ENCODE results near the gene MAP1LC3B2. TPM values are rescaled to one million over a fixed set of nuclear protein-coding genes. Genes with fewer than 3 reads are reported as not detected.

MAP1LC3B2 gene
- total RNA-seq, 1 donor from 2014 or later = 5.8 TPM

DNA sequence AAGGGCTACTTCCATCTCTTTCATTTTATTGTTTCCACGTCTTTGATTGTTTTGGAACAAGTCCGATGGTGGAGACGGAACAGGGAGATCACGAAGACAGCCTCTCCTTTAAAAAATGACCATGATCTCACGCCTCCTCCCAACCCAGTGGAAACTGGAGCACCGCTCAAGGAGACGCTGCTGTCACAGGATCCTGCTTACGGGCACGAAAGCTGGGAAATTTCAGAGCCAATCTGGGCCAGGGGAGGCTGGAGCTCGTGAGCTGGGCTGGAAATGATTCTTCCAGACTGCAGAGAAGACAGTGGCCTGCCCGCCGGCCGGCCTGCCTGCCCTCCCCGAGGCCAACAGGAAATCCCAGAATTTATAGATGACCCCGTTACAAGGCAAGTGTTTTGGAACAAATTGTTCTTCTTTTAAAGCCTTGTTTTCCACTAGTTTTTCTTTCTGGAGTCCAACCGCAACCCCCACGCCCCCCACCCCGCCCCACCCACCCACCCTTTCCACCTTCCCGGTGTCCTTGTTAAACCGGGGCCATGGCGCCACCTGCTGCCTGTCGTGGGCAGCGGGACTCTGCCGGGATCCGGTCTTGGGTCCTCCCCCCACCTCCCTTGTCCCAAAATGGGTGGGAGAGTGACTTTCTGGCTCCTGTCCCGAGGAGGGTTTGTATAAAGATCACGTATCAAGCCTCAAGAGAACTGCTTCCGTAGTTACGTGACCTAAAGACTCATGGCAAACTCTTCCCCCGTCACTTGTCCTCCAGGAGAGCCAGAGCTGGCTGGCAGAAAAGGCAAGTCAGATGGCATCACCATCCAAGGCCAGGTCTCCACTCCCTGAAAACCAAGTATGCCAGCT, 40.3 kb downstream of the MAP1LC3B2 start:
- Histone ChIP-seq H2AFZ (ENCODE audit: low read depth, low read length) (peak overlapping the region; percentile 93), H3K27ac (ENCODE audit: low read depth, low read length) (peak overlapping the region; percentile 47)
- peak; percentile 60 for DNase-seq (ENCODE audit: low read depth)

DNA sequence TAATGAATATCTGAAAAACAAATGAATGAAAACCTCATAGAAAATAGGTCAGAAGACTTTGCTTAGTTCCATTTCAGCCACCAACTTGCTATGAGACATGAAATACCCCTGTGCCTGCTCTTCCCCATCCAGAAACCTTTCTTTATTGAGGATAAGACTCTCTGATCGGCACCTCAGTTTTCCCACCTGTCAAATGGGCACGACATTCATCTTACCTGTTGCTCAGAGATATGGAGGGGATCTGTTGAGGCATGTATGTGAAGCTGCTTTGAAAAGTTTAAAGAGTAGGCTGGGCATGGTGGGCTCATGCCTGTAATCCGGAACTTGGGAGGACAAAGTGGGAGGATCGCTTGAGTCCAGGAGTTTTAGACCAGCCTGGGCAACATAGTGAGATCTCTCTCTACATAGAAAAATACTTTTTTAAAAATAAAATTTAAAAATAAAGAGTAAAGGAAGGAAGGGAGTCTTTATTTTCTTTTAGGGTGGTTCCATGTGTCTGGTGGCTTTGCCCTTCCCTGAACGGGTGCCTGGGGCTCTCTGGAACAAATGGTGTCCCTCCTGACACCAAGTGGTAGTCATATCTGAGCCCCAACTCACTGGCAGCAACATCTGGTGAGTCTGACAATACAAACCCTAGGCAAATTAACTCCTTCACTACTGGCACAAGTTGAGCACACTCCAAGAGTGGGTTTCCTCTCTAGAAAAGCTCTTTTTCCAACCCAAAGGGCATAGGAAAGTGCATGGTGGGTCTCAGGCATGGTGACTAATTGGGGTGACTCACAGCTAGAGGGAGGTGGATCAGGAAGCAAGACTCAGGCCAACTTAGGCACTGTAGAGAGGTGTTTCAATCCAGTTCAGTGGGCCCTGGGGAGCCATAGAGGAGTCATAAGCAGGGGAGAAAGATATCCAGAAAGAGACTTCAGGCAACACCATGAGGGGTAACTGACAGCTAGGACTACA, 42.1 kb downstream of the MAP1LC3B2 start:
- H3K27ac Mint-ChIP-seq (ENCODE audit: unreplicated experiment) = no peak overlapping the region
- Histone ChIP-seq H3K4me2 (ENCODE audit: low read length) (no peak overlapping the region), H3K9ac (ENCODE audit: low read length) (no peak overlapping the region), H3K4me3 (ENCODE audit: insufficient read depth, low read depth, low read length) (no peak overlapping the region), H3K9me3 (ENCODE audit: insufficient read depth, low read depth, low read length) (no peaks in the 10 kb centered on the region), H3K27ac (ENCODE audit: low read depth, low read length) (no peak overlapping the region), H3K36me3 (ENCODE audit: insufficient read depth, low read length) (no peaks in the 10 kb centered on the region), H3K79me2 (ENCODE audit: insufficient read depth, low read length) (no peaks in the 10 kb centered on the region), H3K4me1 (ENCODE audit: insufficient read depth, low read length) (peaks cover 22% of the 10 kb centered on the region), H2AFZ (ENCODE audit: low read depth, low read length) (no peak overlapping the region), H3K27me3 (ENCODE audit: insufficient read depth, low read length) (no peaks in the 10 kb centered on the region), H4K20me1 (ENCODE audit: insufficient read depth, low read length) (no peaks in the 10 kb centered on the region)
- H3K36me3 Mint-ChIP-seq (ENCODE audit: low read depth, unreplicated experiment) = no peaks in the 10 kb centered on the region
- H3K4me1 Mint-ChIP-seq (ENCODE audit: low read depth, unreplicated experiment) = peaks cover 12% of the 10 kb centered on the region
- no peak overlapping the region for H3K4me3 Mint-ChIP-seq (ENCODE audit: unreplicated experiment)
- no peak for TF ChIP-seq EZH2 (IDR thresholded peaks at IDR 0.05; ENCODE audit: insufficient read depth, low read length)
- TF ChIP-seq, protein P1, sequence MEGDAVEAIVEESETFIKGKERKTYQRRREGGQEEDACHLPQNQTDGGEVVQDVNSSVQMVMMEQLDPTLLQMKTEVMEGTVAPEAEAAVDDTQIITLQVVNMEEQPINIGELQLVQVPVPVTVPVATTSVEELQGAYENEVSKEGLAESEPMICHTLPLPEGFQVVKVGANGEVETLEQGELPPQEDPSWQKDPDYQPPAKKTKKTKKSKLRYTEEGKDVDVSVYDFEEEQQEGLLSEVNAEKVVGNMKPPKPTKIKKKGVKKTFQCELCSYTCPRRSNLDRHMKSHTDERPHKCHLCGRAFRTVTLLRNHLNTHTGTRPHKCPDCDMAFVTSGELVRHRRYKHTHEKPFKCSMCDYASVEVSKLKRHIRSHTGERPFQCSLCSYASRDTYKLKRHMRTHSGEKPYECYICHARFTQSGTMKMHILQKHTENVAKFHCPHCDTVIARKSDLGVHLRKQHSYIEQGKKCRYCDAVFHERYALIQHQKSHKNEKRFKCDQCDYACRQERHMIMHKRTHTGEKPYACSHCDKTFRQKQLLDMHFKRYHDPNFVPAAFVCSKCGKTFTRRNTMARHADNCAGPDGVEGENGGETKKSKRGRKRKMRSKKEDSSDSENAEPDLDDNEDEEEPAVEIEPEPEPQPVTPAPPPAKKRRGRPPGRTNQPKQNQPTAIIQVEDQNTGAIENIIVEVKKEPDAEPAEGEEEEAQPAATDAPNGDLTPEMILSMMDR (IDR thresholded peaks at IDR 0.05; ENCODE audit: insufficient read depth, low read depth, low read length) = no peak
- H3K9me3 Mint-ChIP-seq (ENCODE audit: unreplicated experiment) = no peaks in the 10 kb centered on the region
- H3K27me3 Mint-ChIP-seq (ENCODE audit: low read depth, unreplicated experiment) = peaks cover 4% of the 10 kb centered on the region
- DNase-seq (ENCODE audit: low read depth) = peak; percentile 22
- FAIRE-seq = no peak

More for the DNA sequence above, 40.3 kb downstream of the MAP1LC3B2 start:
- TF ChIP-seq, protein P1 (IDR thresholded peaks at IDR 0.05; ENCODE audit: insufficient read depth, low read depth, low read length) = peak; percentile 38
- no peak for TF ChIP-seq EZH2 (IDR thresholded peaks at IDR 0.05; ENCODE audit: insufficient read depth, low read length)
- Mint-ChIP-seq H3K4me1 (ENCODE audit: low read depth, unreplicated experiment) (peaks cover 12% of the 10 kb centered on the region), H3K27ac (ENCODE audit: unreplicated experiment) (peak overlapping the region; percentile 76), H3K4me3 (ENCODE audit: unreplicated experiment) (no peak overlapping the region), H3K9me3 (ENCODE audit: unreplicated experiment) (peaks cover 3% of the 10 kb centered on the region), H3K36me3 (ENCODE audit: low read depth, unreplicated experiment) (no peaks in the 10 kb centered on the region), H3K27me3 (ENCODE audit: low read depth, unreplicated experiment) (peaks cover 7% of the 10 kb centered on the region)
- Histone ChIP-seq H3K4me1 (ENCODE audit: insufficient read depth, low read length) (peaks cover 22% of the 10 kb centered on the region), H3K9me3 (ENCODE audit: insufficient read depth, low read depth, low read length) (no peaks in the 10 kb centered on the region), H3K4me3 (ENCODE audit: insufficient read depth, low read depth, low read length) (peak overlapping the region; percentile 50), H3K36me3 (ENCODE audit: insufficient read depth, low read length) (no peaks in the 10 kb centered on the region), H4K20me1 (ENCODE audit: insufficient read depth, low read length) (no peaks in the 10 kb centered on the region), H3K79me2 (ENCODE audit: insufficient read depth, low read length) (no peaks in the 10 kb centered on the region), H3K4me2 (ENCODE audit: low read length) (peak overlapping the region; percentile 84), H3K9ac (ENCODE audit: low read length) (peak overlapping the region; percentile 74), H3K27me3 (ENCODE audit: insufficient read depth, low read length) (no peaks in the 10 kb centered on the region)
- FAIRE-seq = no peak
